Muscle layer of duodenum (tissue), 2 donors: ENCODE measurements around the gene LRRC74B.

ENCODE experiments used
- H3K27ac ChIP-seq: one replicate; pipeline ENCODE4 v1.7.0; 2013; ENCODE audit warnings: mild to moderate bottlenecking, low read length
- H3K27me3 ChIP-seq: one replicate; pipeline ENCODE4 v1.7.0; 2013; ENCODE audit warnings: low read depth, mild to moderate bottlenecking, control low read depth, low read length
- H3K36me3 ChIP-seq, 2 donors: one replicate each; pipeline ENCODE4 v1.7.0; 2013; ENCODE audit warnings: low read length in 2 of 2, control low read depth in 1 of 2, mild to moderate bottlenecking in 1 of 2; ENCODE audit not compliant: insufficient read depth in 2 of 2, control insufficient read depth in 1 of 2
- H3K4me1 ChIP-seq, 2 donors: one replicate each; pipeline ENCODE4 v1.7.0; 2013; ENCODE audit warnings: low read length in 2 of 2, mild to moderate bottlenecking in 2 of 2, control low read depth in 1 of 2, moderate library complexity in 1 of 2; ENCODE audit not compliant: insufficient read depth in 2 of 2, control insufficient read depth in 1 of 2
- H3K4me3 ChIP-seq, 2 donors: one replicate each; pipeline ENCODE4 v1.7.0; 2013; ENCODE audit warnings: low read length in 2 of 2, low read depth in 1 of 2, mild to moderate bottlenecking in 1 of 2
- H3K9me3 ChIP-seq, 2 donors: one replicate each; pipeline ENCODE4 v1.7.0; 2013; ENCODE audit warnings: low read length in 2 of 2, control low read depth in 1 of 2, mild to moderate bottlenecking in 1 of 2; ENCODE audit not compliant: control insufficient read depth in 1 of 2
- donor health status: healthy.

The LRRC74B gene

DNA sequence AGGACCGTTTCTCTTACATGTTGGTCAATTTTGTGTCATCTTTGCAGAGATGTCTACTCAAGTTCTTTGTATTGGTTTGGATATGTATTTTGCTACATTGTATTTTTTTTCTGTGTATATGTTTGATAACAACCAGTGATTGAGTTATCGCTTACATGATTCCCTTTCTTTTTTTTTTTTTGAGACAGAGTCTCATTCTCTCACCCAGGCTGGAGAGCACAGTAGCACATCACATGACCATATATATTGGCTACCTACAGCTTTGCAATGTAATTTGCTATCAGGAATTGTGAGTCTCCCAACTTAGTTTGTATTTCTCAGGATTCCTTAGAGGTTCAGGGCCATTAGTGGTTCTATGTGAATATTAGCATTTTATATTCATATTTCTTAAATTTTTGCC lies 59.5 kb downstream of the LRRC74B start:
- no peak overlapping the region for H3K4me3 ChIP-seq
- H3K9me3 ChIP-seq = no peaks in the 10 kb centered on the region
- no peaks in the 10 kb centered on the region for H3K27me3 ChIP-seq

DNA sequence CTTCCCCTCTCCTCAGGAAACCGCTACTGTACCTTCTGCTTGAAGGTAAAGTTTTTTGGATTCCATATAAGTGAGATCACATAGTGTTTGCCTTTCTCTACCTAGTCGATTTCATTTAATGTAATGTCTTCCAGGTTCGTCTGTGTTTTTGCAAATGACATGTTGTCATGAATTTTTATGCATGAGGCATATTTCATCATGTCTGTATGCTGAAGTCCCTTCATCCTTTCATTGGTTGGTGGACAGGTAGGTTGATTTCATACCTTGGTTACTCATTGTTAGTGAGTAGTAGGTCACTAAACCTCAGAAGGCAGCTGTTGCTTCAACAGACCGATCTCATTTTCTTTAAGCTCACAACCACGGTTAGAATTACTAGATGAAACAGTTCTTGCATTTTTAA lies 60.3 kb downstream of the LRRC74B start:
- Histone ChIP-seq H3K4me1 (peaks cover 0 to 6% of the 10 kb centered on the region in 2 donors), H3K27ac (no peak overlapping the region), H3K36me3 (no peaks in the 10 kb centered on the region), H3K9me3 (no peaks in the 10 kb centered on the region), H3K4me3 (no peak overlapping the region), H3K27me3 (no peaks in the 10 kb centered on the region)

More for the DNA sequence above, 59.5 kb downstream of the LRRC74B start:
- H3K27ac ChIP-seq = no peak overlapping the region
- H3K4me1 ChIP-seq = peaks cover 0 to 6% of the 10 kb centered on the region in 2 donors
- H3K36me3 ChIP-seq = no peaks in the 10 kb centered on the region

DNA sequence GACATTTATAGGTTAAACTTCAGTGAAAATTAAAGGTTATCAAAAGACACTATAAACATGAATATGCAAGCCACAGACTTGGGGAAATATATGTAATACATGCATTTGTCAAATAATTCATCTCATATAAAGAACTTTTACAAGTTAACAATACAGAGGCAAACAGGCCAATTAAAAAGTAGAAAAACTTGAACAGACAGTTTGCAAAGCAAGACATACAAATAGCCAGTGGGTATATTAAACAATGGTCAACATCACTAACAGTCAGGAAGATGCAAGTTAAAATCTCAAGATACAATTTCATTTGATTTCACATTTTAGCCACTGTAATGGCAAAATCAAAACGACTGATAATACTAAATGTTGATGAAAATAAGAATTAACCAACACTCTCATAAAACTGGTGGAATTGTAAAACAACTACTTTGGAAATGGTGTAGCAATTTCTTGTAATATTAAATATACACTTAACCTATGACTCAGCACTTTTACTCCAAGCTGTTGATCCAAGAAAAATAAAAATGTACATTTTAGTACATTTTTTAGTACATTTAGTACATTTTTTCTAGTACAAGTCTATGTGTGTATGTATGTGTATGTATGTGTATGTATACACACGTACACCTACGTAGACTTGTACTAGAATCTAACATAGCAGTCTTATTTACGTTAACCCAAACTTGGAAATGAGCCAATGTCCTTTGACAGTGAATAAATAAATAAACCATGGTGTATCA lies 62.8 kb downstream of the LRRC74B start:
- Histone ChIP-seq H3K4me1 (no peaks in the 10 kb centered on the region), H3K36me3 (no peaks in the 10 kb centered on the region), H3K27ac (no peak overlapping the region), H3K9me3 (no peaks in the 10 kb centered on the region), H3K27me3 (no peaks in the 10 kb centered on the region), H3K4me3 (no peak overlapping the region)
